Hepatocyte (in vitro differentiated cells): Measurements from ENCODE around the gene TPRKB. TPM values are rescaled to one million over a fixed set of nuclear protein-coding genes. Genes with fewer than 3 reads are reported as not detected.
"Not testable (repeated sequence)": the region's sequence is repeated elsewhere in the genome, so short reads cannot be mapped to it uniquely, and the experiment has no call there.

Experiments
- DNase-seq: peaks from one replicate; pipeline ENCODE4 v3.0.0-alpha.2; 2016; ENCODE audit warnings: low spot score
- H2AFZ ChIP-seq: fragments of 200-600 bp; sonication (generic); 2 replicates; pipeline ENCODE4 v1.6.0; 2016; ENCODE audit warnings: antibody characterized with exemption, mild to moderate bottlenecking
- H3K27ac ChIP-seq: fragments of 200-600 bp; sonication (generic); 2 replicates; pipeline ENCODE4 v1.5.1; 2016; ENCODE audit warnings: mild to moderate bottlenecking
- H3K27me3 ChIP-seq: fragments of 200-600 bp; sonication (generic); 2 replicates; pipeline ENCODE4 v1.6.1; 2016
- H3K36me3 ChIP-seq: fragments of 200-600 bp; sonication (generic); replicated peaks from 2 replicates; pipeline ENCODE4 v1.5.1; 2016; ENCODE audit warnings: low read depth; ENCODE audit not compliant: insufficient read depth
- H3K4me1 ChIP-seq: fragments of 200-600 bp; sonication (generic); 2 replicates; pipeline ENCODE4 v1.5.1; 2016; ENCODE audit warnings: mild to moderate bottlenecking, moderate library complexity; ENCODE audit not compliant: insufficient read depth
- H3K4me2 ChIP-seq: fragments of 200-600 bp; sonication (generic); 2 replicates; pipeline ENCODE4 v1.6.0; 2016
- H3K4me3 ChIP-seq: fragments of 200-600 bp; sonication (generic); 2 replicates; pipeline ENCODE4 v1.5.1; 2016; ENCODE audit warnings: mild to moderate bottlenecking
- H3K79me2 ChIP-seq: fragments of 200-600 bp; sonication (generic); 2 replicates; pipeline ENCODE4 v1.6.0; 2017; ENCODE audit warnings: mild to moderate bottlenecking
- H3K9me2 ChIP-seq: fragments of 200-600 bp; sonication (generic); replicated peaks from 2 replicates; pipeline ENCODE4 v1.6.0; 2017; ENCODE audit warnings: mild to moderate bottlenecking; ENCODE audit not compliant: insufficient read depth
- H3K9me3 ChIP-seq: fragments of 200-600 bp; sonication (generic); 2 replicates; pipeline ENCODE4 v1.5.1; 2016; ENCODE audit warnings: low read depth, mild to moderate bottlenecking
- H4K20me1 ChIP-seq: fragments of 200-600 bp; sonication (generic); 2 replicates; pipeline ENCODE4 v1.6.0; 2016; ENCODE audit warnings: mild to moderate bottlenecking; ENCODE audit not compliant: insufficient read depth, poor library complexity, severe bottlenecking
- CTCF ChIP-seq: fragments of 200-600 bp; sonication (generic); IDR thresholded peaks from 2 replicates; pipeline ENCODE4 v1.5.1; 2016; ENCODE audit warnings: antibody characterized with exemption, mild to moderate bottlenecking; ENCODE audit not compliant: poor library complexity
- EZH2 ChIP-seq: fragments of 200-600 bp; sonication (generic); IDR thresholded peaks from 2 replicates; pipeline ENCODE4 v1.6.1; 2016; ENCODE audit warnings: antibody characterized with exemption, mild to moderate bottlenecking, borderline replicate concordance
- EZH2phosphoT487 ChIP-seq: fragments of 200-600 bp; sonication (generic); IDR thresholded peaks from one replicate; pipeline ENCODE4 v1.6.1; 2018; ENCODE audit warnings: antibody characterized with exemption, mild to moderate bottlenecking, low read depth, moderate library complexity; ENCODE audit not compliant: unreplicated experiment, severe bottlenecking
- WGBS: methylation state at CpG from one replicate; pipeline ENCODE4 v1.1.6; 2016; ENCODE audit warnings: low lambda C conversion rate; ENCODE audit errors: missing lambda C conversion rate; 5-methylcytosine and 5-hydroxymethylcytosine counted together
- polyA plus RNA-seq: library from polyadenylated mRNA; unstranded; fragments of >200 nt; fragmentation: Nextera tagmentation; extraction: Ambion mirVana; gene quantifications from 2 replicates; pipeline ENCODE4 v1.2.1, GENCODE V29; 2016
- total RNA-seq: library from RNA; depleted of rRNA; stranded (reverse); fragments of >200 nt; gene quantifications from 2 replicates; pipeline ENCODE4 v1.2.3, GENCODE V29; 2014

TPRKB gene
- total and polyA plus RNA-seq, 2 experiments from 2014 or later = 37.2 to 68.2 TPM

- Histone ChIP-seq H2AFZ (no peak overlapping the region), H3K4me2 (no peak overlapping the region), H3K27ac (no peak overlapping the region), H4K20me1 (no peaks in the 10 kb centered on the region), H3K27me3 (no peaks in the 10 kb centered on the region), H3K9me2 (no peaks in the 10 kb centered on the region), H3K4me1 (no peaks in the 10 kb centered on the region), H3K36me3 (no peaks in the 10 kb centered on the region), H3K79me2 (no peaks in the 10 kb centered on the region), H3K4me3 (no peak overlapping the region), H3K9me3 (no peaks in the 10 kb centered on the region)
- DNase-seq = no peak
- 78% methylated on average over 3 of the region's 3 CpGs for WGBS
- TF ChIP-seq EZH2 = no peak
- no peak for TF ChIP-seq CTCF
- TF ChIP-seq EZH2phosphoT487 = no peak
These were observed 22.2 kb upstream of the TPRKB start for GRCh38 chr2:73759285-73759764.

GRCh38 chr2:73754332-73754731, 17.2 kb upstream of the TPRKB start:
- not testable (repeated sequence) for H3K27me3 ChIP-seq, DNase-seq, H2AFZ ChIP-seq, H4K20me1 ChIP-seq, H3K79me2 ChIP-seq, H3K9me3 ChIP-seq, H3K9me2 ChIP-seq, H3K4me3 ChIP-seq, H3K27ac ChIP-seq, H3K4me2 ChIP-seq, H3K4me1 ChIP-seq, H3K36me3 ChIP-seq
- WGBS = 94% methylated on average over 7 of the region's 7 CpGs

- H3K36me3 ChIP-seq = no peaks in the 10 kb centered on the region
- TF ChIP-seq EZH2 (no peak), CTCF (no peak), EZH2phosphoT487 (no peak)
- no peak overlapping the region for H3K4me2 ChIP-seq
- H3K9me3 ChIP-seq = no peaks in the 10 kb centered on the region
- no peak for DNase-seq
- no peaks in the 10 kb centered on the region for H3K27me3 ChIP-seq
- no peak overlapping the region for H3K27ac ChIP-seq
- no peaks in the 10 kb centered on the region for H3K4me1 ChIP-seq
- no peaks in the 10 kb centered on the region for H3K9me2 ChIP-seq
- WGBS = 95% methylated on average over 2 of the region's 2 CpGs
- H4K20me1 ChIP-seq = no peaks in the 10 kb centered on the region
- no peak overlapping the region for H2AFZ ChIP-seq
- no peak overlapping the region for H3K4me3 ChIP-seq
- no peaks in the 10 kb centered on the region for H3K79me2 ChIP-seq
These were observed 12.2 kb upstream of the TPRKB start for GRCh38 chr2:73749314-73749713.

GRCh38 chr2:73746877-73747208, 9.7 kb upstream of the TPRKB start:
- Histone ChIP-seq H2AFZ (no peak overlapping the region), H4K20me1 (no peaks in the 10 kb centered on the region), H3K27me3 (no peaks in the 10 kb centered on the region), H3K9me3 (no peaks in the 10 kb centered on the region), H3K9me2 (no peaks in the 10 kb centered on the region), H3K79me2 (no peaks in the 10 kb centered on the region), H3K4me2 (no peak overlapping the region), H3K27ac (no peak overlapping the region), H3K4me3 (no peak overlapping the region), H3K4me1 (no peaks in the 10 kb centered on the region), H3K36me3 (no peaks in the 10 kb centered on the region)
- no peak for DNase-seq
- 99% methylated on average over 3 of the region's 3 CpGs for WGBS
- TF ChIP-seq EZH2phosphoT487 (no peak), EZH2 (no peak), CTCF (no peak)
